SW480 (cell line): ENCODE measurements around the gene MTFMT.

Experiments
- DNase-seq: peaks from one replicate; pipeline ENCODE4 v3.0.0-alpha.2; 2016; ENCODE audit warnings: low spot score

Gene MTFMT

DNA sequence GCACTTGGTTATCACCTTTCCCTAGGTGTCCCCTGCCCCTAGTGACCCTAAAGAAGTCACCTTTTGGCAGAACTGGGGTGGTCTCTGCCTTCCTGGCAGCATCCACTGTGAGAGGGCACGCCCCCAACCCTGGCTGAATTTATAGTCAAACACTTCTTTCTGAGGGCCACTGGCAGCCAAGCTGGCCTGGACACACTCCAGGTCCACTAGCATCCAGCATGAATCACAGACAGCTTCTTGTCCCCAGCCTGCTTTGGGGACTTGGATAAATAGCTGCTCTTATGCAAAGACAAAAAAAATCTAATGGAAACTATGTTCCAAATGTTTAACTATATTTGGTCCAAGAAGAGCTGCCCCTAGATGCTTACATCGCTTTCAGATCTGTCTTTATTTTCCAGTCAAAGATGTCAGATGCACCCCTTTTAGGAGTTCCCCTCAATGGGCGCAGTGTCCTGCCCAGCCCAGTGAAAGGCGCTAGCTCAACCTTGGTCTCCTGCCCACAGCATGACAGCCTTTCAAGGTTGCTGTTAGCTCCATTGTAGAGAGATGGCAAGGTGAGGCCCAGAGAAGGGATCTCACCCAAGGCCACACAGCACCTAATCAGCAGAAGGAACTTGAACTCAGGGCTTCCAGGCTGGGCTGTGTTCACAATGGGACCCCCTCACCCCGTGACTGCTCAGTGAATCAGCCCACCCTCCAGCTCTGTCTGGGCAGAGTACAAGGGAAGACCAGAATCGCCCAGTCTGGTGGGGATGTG lies 31.4 kb upstream of the MTFMT start:
- DNase-seq, result no peak

DNA sequence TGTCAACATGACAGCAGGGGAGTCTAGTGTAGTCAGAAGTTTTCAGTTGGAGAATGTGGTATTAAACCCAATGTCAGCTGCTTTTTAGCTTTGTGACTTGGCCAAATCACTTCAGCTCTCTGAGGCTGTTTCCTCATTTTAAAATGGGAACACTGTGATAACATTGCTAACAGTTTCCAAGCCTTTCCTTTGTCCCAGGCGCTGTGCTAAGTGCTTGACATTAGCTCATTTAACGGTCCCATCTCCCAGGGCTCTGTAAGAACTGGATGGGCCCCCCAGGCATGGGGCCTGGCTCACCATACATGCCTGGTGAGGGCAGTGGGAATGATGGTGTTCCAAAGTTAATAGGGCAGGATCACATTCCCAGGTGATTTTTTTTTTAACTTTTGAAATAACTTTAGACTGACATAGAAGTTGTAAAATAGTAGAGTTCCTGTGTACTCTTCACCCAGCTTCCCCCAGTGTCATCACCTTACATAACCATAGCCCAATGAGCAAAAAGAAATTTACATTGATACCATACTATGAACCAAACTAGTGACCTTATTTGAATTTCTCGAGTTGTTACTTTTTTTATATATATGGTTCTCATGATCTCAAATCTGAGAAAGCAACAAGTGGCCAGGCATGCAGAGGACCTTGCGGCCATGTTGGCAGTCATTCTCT lies 30.6 kb upstream of the MTFMT start:
- no peak for DNase-seq

DNA sequence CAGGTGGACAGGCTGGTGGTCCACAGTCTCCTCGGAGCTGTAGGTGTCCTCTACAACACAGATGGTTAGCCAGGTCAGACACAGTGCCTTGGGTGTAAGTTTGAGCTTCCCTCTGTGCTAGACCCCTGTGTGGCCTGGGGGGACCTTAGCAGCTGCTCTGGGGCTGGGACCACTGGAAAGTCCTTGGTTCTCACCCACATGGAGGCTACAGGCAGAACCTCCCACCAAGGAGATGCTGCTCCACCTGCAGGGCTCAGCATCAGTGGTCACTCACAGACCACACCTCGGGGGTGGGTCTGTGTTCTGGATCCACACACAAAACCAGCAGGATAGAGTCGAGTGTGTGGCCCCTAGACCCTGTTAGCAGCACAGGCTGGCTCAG lies 29.9 kb upstream of the MTFMT start:
- no peak for DNase-seq

DNA sequence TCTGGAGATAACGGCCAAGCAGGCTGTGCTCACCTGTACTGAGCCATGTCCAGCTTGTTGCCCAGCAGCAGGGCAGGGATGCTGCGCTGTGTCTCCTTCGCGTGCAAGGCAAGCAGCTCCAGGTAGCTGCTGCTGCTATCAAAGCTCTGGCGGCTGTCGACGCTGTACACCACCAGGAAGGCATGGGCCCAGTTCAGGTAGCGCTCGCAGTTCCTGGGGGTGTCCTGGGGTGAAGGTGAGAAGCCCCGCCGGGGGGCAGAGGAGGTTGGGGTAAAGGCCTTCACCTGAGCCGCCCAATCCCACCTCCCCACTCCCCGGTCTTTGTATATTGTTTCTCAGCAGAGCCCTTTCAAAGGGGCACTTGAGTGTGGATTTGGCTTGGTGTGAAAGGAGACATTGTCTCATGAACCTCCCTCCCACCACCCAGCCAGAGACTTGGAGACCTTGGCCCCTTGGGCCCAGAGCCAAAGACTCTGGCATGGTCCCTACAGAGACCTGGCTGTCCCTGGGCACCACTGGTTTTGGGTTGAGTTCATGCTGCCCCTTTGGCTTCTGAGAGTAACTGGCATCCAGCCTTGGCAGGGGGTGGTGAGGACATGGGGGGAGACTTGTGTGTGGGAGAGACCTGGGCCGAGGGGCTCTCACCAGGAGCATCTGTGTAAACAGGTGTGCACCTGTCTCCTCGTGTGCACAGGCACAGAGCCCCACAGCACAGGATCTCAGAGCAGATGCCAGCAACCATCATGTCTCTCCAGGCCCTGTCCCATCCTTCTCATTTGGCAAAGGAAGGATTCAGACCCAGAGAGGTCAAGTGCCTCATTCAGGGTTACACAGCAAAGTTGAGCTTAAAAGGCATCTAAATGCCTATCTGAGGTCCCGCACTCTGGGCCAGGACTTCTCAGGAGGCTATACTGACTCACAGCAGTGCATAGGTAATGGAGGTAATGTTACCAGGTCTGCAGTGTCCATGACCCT lies 29.2 kb upstream of the MTFMT start:
- no peak for DNase-seq

DNA sequence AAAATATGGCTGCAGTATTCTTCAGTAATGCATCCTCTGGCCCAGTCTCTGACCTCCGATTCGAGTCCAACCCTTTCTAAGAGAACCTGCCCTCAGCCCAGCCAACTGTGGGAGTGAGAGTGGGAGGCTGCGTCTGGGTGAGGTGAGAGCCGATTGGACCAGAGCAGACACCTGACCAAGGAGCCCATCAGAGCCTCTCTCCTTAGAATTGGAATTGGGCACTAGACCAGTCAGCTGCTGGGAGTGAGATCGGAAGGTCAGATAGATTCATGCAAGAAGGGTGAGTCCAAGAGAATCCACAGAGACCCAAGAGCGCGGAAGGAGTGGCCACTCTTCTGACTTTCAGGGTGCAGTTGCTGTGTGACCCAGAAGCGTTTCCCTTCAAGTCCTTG lies 28.1 kb upstream of the MTFMT start:
- no peak for DNase-seq

DNA sequence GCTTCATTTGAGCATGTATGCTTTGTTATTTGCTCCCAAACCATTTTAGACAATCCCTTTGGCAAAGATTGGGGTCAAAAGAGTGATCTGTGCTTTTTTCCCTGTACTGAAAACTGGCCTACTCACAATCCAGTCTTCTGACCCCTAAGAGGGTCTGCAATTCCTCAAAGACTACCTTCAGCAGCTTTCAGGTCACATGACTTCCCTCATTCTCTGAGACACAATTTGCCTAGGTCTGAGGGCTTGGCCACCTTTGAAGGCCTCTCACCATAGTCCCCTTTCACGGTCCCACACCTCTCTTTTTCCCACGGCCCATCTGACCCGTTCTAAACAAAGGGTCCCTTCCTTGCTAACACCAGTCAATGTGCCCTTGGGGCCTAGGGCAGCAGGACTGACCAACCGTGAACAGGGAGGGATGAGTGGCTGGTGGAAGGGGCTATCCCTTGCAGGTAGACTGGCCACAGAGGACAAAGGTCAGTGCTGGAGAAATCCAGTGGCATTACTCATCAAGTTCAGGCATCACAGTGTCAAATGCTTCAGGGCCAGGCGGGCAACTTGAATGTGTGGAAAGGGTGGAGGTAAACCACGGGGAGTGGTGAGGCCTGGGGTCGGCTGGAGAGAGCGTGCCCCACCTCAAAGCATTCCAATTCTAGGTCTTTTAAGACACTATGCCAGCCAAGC lies 27.6 kb upstream of the MTFMT start:
- DNase-seq, result peak; percentile 98

DNA sequence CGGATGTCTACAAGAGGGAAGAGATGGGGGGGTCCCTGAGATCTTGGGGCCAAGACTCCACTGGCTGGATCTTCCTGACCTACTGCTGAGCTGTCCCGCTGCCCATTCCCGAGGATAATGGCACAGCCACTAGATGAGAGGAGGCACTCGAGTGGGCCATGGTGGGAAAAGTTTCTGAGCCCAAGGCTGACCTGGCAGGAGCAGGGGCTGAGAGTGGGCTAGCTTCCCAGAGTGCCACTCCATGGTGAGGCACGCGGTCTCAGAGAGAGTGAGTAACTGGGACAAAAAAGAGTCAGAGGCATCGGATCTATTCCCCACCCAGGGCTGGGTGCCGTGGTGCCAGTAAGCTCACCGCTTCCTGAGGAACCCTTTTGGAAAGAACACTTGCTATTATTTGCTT lies 26.7 kb upstream of the MTFMT start:
- DNase-seq, result no peak

DNA sequence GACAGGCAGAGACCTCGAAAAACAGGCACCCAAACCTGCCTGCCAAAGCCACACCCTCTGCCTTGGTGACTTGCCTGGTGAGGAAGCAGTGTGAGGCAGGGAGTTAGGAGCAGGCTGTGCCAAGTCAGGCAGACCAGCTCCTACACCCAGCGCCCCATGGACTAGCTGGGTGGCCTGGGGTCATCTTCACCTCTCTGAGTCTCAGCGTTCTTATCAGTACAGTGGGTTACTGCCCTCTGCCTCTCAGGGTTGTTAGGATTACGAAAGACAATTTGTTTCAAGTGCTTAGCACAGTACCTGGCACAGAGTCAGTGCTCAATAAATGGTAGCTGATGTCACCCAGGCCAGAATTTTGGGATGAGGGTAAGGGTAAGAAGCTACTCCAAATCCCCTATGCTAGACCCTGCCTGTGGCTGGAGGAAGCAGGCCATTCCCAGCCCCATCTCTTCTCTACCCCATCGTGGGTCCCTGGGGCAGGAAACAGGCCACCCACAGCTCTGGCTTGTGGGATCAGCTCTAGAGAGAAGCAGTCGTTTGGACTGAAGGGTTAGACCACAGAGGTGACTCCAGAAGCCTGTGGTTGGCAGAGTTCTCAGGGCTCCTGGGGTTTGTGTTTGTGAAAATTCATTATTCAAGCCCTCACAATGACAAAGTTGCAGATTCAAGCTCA lies 25.9 kb upstream of the MTFMT start:
- no peak for DNase-seq

DNA sequence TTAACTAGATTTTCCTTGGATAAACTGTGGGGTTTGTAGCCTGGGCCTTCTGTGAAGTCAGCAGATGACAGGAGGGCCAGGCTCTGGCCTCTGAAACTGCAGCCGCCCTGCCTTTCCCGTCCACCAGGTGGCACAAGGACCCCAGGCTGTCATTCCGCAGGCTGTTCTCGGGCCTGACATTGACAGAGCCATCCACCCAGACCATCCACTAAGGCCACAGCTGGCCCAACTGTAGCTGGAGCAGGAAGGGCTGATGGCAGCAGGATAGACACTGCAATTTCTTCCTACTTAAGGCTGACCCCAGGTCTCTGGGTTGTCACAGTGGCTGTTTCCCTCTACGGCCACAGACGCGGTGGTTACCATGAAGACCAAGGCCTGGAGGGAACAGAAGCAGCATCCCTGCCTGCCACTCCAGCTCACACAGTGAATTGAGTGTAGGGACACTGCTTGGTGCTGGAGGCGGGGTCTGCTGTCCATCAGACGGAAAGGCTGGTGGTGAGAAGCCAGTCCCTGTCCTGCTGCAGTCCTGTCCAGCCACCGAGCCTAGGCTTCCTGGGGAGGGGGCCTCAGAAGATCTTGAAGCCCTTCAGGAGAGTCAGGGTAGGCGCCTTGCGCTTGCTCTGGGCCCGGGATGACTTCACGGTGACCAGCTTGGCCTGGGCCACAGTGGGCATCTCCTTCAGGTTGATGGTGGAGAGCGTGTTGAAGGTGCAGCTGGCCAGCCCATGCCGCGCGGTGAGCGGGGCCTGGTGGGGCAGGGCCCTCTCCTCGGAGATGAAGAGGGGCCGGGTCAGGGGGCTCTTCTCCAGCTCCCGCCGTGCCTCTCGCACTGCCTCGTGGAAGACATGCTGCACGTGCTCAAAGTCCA lies 25.1 kb upstream of the MTFMT start:
- DNase-seq, result peak; percentile 71

DNA sequence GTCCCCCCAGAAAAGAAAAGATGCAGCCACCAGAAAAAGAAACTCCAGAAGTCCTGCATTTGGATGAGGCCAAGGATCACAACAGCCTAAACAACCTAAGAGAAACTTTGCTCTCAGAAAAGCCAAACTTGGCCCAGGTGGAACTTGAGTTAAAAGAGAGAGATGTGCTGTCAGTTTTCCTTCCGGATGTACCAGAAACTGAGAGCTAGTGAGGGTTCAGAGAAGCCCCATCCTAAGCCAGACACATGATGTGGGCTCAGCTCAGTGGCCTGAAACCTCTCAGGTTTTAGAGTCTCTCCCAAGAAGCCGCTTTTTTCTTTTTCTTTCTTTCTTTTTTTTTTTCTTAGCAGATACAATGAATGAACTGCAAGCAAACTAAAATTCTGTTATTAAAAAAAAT lies 23.5 kb upstream of the MTFMT start:
- no peak for DNase-seq

DNA sequence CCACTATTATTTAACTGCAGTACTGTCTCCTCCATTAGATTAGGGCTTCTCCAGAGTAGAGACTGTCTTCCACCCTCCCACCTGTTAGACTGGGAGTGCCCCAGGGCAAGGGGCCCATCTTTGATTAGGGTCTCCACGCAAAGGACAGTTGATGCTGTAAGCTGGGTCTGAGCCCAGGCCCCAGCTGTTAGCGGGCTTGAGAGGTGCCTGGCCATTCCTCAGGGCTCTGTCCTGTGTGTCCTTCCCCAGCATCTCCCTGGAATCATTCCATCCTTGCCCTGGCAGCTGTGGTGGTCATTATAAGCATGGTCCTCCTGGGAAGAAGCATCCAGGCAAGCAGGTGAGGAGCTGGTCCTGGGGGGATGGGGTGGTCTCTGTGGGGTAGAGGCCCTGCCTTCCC lies 21.8 kb upstream of the MTFMT start:
- DNase-seq, result no peak

DNA sequence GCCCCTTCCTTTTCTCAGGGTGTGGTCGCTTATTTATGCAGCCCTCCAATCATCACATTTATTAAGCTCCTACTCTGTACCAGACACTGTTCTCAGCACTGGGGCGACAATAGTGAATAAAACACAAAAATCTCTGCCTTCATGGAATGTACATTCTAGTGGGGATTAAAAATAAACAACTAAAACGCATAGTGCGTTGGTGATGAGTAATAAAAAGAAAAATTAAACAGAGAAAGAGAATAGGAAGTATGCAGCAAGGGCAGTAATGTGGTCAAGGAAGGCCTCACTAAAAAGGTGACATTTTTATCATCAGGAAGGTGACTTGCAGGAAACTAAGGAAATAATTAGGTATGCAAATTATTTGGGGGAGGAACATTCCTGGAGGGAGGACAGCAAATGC lies 20.8 kb upstream of the MTFMT start:
- no peak for DNase-seq

DNA sequence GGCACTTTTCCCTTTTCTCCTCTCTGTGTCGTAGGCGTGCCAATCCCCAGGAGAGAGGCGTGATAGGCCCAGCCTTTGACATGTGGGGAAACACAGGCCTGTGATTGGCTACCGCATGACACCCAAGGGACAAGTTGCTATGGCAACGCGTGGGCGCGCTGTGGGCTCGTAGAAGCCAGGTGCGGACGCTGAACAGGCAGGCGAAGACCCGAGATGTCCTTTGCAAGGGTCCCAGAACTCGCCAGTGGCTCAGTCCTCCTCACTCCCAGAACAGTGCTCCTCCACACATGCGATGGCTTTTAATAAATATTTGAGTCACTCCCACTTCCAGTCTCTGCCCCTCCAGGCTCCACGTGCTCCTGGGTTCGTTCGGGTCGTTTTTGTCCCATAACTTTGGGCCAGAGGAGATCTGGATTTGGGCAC lies 20.0 kb upstream of the MTFMT start:
- peak; percentile 96 for DNase-seq

DNA sequence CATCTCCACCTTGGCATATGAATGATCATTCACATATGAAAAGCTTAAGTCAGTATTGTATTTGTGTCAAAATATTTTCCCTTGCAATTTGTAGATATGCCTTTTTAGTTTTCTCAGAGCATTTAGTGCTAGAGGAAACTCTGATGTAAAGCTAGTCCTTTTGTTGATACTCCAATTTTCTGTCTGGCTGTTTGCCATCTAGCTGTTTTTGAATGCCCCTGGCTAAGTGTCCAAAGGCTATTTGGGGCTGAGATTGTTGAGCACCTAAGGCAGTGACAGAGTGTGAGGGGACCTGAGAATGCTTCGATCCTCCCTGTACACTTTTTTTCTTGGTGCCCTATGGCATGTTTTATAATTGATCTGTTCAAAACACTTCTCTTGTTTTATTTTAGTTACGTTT lies 18.8 kb upstream of the MTFMT start:
- no peak for DNase-seq

DNA sequence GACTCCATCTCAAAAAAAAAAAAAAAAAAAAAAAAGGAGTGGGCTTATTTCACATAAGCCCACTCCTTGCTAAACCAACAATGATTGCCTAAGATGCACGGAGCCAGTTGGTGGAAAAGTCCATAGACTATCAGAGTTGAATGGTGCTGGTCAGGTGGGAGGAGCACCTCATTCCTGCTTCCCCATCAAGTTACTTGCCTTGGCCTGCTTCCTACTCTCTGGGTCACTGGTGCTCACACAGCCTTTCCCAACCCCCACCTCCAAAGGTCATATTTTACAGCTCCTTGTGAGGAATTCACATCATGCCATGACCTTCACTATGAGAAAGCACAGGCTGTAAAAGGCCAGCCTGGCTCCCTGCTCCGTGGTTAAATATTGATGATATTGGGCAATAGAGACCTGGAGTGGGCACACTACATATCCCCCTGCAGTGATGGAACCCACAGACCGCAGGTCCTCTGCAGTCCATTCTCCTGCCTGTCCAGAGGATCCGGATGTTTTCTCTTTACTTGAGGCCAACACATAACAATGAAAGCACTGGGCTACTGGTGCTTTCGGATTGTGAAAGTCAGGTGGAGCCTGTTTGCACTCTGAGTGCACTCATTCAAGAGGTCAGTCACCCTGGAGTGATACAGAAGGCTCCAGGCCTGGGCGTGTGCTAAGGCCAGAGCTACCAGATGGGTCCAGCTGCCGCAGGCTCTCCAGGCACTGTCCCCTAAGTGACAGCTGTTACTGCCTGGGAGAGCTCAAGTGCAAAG lies 15.5 kb upstream of the MTFMT start, which contains the start of gene SLC51B:
Gene SLC51B, plus strand, starts transcription at position 664 of the 758 bp plus-strand sequence. CDS start 4,618 bp downstream, outside the sequence.
- DNase-seq, result no peak

DNA sequence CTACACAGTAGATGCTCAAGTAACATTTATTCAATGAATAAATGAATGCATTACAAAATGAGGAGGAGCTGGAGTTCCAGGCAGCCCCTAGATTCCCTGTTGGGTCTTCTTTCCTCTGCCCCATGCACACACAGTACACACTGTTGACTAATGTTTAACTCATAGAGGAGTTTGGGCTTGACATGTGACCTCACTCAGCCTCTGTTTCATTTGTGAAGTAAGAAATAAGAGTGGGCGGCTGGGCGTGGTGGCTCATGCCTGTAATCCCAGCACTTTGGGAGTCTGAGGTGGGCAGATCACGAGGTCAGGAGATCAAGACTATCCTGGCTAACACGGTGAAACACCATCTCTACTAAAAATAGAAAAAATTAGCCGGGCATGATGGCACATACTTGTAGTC lies 14.8 kb upstream of the MTFMT start:
- DNase-seq, result peak; percentile 84

DNA sequence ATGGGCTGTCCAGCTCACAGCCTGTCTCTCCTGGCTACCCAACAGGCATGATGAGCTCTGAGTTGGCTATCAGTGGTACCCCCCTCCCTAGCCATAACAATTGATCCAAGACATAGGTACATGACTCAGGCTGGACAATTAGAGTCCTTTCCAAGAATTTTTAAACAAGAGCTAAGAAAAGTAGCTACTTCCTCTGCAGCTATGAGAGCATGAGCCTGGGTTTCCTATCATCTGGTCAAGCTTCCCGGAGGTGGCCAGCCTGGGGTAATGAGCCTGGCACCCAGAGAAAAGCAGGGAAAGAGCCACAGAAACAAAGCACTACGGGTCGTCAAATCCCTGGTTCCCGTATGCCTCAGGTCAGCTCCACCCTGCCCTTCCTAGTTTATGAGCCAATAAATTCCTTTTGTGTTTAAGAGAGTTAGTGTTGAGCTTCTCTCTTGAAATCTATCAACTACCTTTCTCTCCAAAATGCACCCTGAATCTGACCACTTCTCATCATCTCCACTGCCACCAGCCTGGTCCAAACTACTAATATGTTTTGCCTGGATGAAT lies 13.4 kb upstream of the MTFMT start:
- DNase-seq, result no peak

DNA sequence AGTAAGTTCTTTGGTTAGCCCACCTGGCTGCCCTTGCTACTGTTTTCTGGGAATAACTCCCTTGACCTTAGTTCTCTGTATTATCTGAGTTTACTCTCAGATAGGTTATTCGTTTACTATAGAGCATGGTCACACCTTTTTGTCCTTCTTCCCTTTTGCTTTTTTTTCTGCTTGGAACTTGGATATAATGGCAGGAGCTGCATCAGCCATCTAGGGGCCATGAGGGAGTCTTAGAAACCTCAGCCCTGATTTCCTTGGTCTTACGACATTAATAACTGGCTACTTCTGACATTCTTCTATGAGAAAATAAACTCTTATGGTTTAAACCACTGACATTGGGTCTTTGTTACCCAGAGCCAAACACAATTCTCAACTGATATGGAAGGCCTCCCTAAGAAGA lies 12.3 kb upstream of the MTFMT start:
- no peak for DNase-seq

DNA sequence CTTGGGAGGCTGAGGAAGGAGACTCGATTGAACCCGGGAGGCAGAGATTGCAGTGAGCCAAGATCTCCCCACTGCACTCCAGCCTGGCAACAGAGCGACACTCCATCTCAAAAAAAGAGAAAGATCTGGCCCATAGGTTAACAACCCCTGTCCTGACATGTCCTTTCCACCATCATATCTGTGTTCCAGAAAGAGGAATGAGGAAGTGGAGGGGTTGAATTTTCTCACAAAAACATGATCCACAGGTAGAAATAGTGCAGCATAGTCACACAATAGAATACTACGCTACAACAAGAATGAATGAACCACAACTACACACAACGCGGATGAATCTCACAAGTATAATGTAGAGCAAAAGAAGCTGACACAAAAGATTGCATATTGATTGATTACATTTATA lies 11.0 kb upstream of the MTFMT start:
- DNase-seq, result no peak
